Inferior parietal cortex (tissue), 1 donor: ENCODE data around the gene USP48.
"Not testable (repeated sequence)": the region's sequence is repeated elsewhere in the genome, so short reads cannot be mapped to it uniquely, and the experiment has no call there.

ENCODE experiments used
- DNase-seq: peaks from one replicate; pipeline ENCODE4 v3.0.0-alpha.2; 2016; ENCODE audit errors: extremely low spot score

Gene USP48

DNA sequence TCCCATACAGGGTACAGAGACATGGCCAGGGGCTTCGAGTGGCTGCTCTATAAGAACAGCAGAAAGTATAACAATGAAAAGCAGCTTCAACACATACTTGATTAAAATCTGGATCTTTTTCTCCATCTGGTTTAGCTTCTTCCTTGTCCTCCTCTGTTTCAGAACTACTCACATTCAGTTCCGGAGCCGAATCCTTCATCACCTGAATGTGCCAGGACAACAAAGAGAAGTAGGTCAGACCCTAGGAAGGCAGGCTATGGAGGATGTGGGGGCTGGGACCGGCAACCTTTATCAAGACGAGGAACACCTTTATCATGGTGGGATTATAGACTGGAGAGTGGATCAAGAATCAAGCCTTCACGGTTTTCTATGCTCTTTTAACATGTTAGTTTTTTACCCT, 81.5 kb downstream of the USP48 start:
- no peak for DNase-seq

DNA sequence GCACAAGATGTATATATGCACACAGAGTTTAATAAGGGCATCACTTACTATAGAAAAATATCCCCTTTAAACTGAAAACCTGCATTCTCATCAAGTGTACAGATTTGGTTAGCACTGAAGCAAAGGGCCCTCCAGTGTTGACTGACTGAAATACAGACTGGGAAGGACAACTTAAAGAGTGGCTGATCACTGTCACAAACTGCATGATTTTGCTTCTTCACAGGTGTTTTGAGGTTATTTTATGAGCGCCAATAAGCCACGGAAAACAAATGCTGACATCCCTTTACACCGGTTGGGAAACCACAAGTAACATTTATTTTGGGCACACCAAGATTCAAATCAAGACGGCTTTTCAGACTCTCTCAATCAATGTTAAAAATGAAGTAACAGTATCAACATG, 82.9 kb downstream of the USP48 start:
- DNase-seq, result no peak

DNA sequence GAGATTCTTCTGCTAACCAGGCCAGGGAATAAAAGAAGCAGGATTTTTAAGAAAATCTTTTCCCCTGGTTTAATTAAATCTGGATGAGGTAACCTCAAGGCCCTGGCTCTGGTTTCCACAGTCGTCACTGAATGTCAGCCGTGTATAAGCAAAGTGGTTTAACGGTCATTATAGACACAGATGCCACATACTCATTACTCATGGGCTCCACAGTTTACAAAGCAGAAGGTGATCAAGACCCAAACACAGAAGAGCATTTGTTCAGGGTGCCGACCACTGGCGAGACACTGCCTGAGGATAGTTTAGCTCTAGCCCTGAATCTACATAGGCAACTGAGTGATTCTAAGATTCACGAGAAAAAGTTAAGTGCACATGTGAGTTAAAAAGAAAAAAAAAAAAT, 86.0 kb downstream of the USP48 start:
- DNase-seq, result no peak

DNA sequence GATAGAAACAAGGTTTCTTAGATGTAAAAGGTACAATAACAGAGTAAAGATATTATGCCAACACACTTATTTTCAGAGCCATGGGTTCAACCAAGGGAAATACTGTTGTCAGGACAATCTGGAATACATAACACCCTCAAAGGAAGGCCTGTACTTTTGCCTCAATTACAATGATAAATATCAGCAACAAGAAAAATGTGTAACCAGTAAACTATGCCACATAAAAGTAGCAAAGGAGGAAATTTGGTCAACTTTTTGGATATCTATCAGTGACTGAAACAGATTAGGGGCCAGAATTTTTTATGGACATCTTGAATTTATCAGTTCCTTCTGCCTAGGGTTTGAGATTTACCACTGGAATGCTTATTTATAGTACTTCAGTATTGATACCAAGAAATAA, 89.2 kb downstream of the USP48 start:
- no peak for DNase-seq

DNA sequence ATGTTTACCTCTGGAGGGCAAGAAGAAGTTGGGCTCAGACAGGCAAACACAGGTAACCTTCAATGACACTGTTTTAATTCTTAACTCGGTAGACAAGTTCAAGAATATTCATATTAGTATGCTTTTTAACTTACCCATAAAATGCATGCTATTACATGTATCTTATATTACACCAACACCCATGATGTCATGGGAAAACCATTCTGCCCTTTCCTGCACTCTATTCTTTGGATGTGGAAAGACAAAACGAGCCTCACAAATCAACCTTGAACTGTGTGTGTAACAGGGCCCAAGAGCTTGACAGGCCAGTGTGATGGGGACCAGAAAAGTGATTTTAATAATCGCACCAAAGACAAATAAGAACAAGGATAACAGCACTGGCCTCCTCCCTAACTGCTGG, 91.2 kb downstream of the USP48 start:
- DNase-seq, result no peak

DNA sequence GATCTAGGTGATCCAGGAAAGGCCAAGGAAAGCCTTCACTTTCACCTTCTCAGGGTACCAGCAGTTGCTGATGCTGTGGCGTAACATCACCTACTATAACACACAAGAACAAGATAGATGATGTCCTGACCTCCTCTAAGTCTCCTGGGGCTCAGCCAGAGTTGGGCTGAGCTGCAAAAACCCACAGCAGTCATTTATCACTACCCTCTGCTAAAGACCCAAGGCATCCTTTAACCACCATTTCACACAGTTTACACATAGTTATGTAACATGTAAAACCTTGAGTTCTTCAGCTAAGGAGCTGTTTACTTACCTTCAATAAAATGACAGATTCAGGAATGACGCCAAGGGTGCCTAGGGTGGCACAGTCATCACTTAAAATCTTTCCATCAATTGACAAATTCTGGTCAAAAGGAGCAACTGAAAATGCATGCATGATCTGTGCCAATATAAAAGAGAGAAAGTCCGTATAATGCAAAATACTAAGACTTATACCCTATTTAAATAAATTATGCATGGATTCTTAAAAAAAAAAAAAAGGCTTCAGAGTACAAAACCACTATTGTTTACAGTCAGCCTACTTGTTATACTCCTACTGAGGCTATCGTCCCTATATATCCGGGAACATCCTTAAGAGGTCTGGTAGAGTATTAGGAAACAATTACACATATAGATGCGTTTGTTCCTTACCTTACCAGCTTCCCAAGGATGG, 93.1 kb downstream of the USP48 start:
- no peak for DNase-seq

DNA sequence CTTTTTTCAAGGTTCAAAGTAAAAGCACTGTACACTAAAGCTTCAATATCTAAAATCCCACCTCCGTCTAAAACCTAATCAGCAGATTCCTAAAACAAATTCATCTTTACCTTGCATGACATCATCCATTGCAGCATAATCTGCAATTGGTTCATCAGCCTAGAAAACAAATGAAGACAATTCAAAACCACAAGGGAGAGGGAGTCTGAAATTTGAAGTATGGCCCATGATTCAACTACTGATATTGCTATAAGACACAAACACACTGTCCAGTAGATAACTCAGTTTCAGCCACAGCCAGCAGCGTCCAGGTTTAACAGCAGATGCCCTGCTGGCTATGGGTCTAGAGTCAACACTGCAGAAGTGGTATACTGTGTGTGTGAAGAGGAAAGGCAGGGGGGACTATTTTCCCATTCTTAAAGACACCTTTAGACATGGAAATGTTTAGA, 95.8 kb downstream of the USP48 start:
- DNase-seq, result no peak

DNA sequence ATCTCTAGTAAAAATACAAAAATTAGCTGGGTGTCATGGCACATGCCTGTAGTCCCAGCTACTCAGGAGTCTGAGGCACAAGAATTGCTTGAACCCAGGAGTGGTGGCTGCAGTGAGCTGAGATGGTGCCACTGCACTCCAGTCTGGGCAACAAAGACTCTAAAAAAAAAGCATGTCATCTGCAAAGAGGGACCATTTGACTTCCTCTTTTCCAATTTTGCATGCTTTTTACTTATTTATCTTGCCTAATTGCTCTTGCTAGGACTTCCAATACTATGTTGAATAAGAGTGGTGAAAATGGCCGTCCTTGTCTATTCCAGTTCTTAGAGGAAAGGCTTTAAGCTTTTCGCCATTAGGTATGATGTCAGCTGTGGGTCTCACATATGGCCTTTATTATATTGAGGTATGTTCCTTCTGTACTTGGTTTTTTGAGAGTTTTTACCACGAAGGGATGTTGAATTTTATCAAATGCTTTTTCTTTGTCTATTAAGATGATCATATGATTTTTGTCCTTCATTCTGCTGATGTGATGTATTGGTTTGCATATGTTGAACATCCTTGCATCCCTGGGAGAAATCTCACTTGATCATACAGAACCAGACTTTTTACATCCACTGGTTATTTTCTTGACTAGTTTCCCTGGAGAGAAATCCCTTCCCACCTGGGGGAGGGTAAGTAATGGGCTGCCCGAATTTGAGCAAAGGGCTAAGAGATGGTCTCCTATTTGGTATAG, 96.8 kb downstream of the USP48 start:
- DNase-seq, result no peak

DNA sequence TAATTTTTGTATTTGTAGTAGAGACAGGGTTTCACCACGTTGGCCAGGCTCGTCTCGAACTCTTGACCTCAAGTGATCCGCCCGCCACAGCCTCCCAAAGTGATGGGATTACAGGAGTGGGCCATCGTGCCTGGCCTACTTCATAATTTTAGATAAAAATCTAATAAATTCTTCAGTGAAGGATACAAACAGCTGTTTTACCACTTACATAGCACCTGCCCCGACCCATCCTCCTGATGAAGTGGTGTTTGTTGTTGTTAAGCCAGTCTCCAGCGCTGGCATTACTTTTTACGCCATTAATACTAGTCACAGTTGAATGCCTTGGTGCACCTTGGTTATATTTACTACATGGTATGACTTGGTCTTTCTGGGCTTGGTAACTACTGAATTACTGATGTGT, 101.5 kb downstream of the USP48 start:
- DNase-seq, result no peak

DNA sequence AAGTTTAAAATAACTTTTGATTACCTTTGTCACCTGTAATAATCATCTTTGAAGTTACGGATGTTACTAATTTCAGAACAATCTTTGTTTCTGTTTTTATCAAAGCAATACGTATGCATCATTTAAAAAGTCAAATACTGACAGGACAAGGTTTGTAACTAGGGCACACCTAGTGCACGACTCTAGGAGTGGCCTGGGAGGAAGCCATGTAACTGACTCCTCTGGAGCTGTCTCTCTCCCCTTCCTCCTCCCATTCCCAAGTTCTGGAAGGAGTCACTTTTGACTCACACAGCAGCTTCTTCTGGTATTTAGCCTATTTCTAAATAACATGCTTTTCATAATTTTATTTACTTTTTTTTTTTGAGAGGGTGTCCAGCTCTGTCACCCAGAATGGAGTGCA, 102.0 kb downstream of the USP48 start:
- no peak for DNase-seq

DNA sequence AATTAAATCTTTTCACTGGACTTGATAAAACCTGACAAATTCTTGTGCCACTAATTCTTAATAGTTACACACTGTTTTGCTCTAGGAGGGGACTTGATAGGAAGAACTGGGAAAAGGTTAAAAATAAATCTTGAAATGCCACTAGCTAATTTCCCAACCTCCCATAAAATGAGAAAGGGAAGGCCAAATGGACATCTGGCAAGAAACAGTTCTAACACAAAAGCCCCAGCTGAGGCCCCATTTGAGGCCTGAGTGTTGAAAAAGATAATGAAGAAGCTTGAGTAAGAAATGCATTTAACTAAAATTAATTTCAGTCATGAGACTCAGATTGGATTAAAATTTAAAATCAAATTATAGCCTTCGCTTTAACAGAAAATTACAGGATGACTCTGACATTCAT, 102.6 kb downstream of the USP48 start:
- DNase-seq, result no peak

DNA sequence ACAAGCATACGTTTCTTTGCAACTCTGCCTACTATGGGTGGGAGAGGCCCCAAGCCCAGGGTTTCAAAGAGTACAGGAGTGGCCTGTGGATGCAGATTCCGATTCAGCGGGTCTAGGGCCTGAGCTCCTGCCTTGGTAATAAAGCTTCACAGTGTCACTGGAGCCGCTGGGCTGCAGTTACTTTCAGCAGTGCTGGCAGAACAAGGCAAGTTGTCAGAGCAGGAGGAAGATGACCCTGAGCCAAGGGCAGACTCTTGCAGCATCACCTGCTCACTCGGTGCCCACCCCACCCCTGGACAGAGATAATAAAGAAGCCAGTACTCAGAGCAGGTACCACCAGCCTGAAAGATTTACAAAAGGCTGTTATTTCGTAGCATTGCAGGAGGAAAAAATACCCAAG, 105.8 kb downstream of the USP48 start:
- no peak for DNase-seq

DNA sequence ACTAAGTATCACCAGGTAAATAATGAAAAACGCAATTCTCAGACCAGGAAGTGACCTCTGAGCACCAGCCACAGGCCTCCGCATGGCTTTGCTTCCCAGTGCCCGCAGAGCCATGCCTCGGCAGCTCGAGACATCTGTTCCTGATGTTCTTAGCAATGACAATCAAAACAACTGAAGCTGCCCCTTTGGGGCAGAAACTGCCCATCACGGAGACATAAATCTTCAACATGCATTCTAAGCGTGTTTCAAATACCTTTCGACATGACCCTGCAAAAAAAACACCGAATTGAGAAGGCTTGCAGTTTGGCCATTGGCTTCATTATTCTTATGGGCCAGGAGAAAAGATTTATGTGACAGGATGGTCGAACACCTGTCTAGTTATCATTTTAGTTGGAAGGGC, 108.0 kb downstream of the USP48 start:
- no peak for DNase-seq

DNA sequence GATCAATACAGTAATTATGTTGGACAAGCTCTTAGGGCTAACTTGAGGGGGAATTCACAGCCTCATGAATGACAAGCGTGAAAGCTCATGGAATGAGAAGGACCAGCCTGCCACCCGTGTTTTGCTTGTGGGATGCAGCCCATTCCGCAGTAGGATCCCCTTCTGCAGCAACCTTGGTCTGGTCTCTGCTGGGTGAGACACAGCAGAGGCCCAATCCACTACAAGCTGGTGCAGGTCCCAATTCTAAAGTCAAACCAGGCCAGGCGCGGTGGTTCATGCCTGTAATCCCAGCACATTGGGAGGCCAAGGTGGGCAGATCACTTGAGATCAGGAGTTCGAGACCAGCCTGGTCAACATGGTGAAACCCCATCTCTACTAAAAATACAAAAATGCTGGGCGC, 109.1 kb downstream of the USP48 start:
- DNase-seq, result not testable (repeated sequence)

DNA sequence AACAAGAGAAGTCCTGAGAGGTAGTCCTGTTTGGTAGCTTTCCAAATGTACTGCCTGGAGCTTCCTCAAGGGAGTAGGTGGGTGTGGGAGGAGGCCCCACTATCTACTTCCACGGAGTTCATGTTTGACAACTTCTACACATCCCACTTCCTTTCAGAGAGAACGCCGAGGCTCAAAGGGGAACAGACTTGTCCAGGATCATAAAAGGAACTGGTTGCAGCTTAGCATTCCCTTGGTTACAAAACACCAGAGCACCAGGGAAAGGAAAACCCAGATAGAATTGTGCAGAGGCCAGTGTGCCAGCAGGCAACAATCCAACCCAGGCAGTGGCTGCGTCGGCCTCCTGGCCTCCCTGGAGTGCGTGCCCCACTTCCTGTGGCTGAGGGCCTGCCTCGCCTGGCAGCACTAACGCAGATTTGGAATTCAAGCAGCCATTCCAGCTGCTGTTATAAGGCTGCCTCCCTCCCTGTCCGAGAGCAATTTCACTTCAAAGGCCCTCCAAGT, 109.6 kb downstream of the USP48 start:
- DNase-seq, result no peak

DNA sequence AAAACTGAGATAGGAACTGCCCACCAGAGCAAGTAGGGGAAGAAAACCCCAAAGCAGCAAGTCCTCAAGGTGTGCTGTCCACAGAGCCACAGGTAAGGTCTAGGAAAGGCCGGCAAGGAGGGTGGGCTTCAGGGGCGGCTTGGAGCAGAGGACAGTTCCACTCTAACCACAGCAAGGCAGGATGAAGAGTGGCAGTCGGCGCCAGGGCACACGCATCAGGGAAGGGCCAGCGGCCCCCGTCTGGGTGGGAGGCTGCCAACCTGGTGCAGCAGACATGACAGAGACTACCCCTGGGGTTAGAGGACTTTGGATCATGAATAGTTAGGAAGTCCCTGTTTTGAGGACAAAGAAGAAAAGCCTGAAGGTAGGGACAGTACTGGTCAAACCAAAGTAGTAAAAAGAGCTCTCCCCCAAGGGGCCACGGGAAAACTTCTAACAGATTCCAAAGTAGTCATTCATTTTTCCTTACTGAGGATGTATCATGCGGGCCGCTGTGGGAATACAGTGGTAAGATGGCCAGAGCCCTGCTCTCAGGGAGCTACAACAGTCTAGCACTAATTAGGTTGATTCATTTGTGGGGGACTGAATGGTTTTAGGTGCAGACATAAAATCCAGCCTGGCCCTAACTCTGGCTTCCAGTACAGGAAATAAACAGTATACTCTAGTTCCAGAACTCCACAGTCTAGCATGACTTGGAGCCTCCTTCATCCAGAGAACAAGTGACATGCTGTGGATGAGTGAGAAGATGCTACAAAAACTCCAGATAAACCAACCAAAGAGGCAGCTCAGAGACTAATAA, 110.3 kb downstream of the USP48 start:
- no peak for DNase-seq

DNA sequence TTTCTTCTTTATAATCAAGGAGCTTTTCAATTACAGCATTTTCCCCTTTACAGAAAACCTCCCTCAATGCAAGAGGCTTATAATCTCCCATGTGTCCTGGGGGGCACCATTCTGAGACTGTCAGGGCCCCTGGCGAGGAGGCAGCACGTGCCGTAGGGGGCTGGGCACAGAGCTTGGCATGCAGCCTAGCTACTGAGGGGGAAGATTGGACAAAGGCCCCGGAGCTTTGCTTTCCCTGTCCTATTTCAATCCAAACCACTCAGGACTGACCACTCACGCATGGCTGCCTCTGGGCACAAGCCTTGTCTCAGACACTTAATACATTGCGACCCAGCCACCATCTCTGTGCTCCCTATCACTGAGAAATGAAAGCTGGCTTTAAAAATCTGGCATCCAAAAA, 111.0 kb downstream of the USP48 start:
- DNase-seq, result no peak

DNA sequence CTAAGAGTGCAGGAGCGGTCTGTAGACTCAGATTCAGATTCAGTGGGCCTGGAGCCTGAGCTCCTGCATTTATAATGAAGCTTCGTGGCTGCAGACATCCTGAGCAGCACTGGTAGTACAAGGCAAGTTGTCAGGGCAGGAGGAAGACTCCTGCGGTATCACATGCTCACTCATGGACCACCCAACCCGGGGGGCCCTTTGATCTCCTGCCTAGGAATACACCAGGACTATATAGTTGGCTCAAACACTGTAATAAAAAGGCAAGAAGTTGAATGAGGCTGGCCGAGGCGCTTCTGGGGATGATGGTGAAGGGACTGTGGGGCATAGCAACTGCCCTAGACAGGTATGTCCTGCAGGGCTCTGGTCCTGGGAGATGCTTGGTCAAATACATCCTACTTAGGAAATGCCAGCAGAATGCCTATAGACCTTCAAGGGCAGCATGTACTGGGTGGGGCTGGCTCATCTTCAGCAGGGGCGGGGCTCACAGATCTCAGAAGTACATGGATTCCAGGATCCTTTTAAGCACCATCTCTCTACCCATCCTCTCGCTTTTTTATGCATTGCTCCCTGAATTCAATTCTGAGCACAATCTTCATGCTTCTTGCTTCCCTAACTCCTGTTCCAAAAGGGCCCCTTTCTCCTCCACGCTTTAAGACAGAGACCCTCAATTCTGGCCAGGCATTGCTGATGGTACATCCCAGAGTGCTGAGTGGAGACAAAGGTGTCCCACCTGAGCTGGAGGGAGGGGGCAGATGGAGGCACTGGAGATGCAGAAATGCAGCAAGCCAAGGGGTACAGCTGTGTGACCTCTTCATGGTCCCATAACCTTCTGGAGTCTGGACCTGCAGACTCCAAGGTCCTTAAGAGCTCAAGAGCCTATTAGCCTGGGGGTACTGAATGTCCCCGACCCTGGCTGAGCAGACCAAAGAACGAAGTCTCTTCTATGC, 111.7 kb downstream of the USP48 start:
- no peak for DNase-seq

DNA sequence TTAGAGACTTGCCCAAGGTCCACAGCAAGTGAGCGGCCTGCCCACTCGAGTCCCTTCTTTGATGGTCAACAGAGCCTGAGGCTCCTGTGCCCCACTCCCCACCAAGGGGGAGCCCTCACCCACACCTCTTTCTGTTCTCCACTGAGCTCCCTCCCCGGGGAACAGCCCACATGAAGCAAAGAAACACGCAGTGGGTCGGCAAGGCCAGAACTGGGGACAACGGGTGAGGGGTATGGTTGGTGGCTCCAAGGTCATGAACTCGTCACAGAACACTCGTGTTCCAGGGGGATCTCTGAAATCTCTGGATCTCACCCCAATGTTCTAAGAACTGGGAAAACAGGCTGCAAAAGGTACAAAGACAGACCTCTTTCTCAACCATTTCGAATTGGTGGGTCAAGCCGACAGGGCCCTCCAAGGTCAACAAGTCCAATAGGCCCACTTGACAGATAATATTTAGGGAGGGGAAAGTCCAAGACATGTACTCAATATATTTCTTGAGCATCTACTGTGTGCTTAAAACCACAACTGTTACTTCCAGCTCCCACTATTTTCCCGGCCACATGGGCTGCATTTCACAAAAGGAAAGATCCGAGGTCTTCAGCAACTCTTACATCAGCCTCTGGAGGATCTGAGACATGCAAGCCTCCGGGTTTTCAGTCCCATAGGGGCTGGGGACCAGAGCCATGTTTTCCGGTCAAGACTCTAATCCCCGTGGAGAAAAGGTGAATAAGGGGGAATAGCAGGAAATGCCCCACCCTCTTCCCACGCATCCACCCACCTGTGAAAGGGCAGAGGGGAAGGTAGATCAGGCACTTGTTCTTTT, 112.7 kb downstream of the USP48 start:
- DNase-seq, result no peak

DNA sequence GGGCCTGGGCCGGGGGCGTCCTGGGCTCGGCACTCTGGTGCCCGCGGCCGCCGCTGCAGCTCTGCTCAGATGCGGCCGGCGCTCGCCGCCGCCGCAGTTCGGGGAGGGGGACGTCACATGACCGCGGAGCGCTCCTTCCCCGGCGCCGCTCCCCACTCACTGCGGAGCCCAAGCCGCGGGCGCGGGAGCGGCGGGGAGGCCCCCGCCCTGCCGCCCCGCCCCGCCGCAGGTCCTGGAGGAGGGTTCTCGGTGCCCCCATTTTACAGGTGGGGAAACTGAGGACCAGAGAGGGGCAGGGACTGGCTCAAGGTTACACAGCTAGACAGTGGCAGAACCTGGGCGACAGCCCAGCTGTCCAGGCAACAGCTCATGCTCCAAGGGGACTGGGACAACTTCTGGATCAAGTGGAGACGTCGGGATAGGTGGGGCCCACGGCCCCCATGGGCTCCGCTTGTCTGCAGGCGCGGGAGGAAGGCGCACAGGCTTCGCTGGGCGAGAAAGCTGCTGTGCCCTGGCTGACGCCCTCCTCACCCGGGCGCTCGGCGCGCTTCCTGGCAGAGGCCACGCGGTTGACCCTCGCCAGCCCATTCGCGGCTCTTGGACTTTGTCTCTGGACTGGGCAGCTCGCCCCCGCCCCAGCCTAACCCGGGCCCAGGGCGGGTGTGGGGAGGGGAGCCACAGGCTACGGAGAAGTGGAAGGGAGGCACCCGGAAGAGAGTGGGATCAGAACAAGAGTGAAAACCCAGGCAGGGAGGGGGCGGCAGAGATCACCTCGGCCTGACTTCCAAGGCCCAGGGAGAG, 113.5 kb downstream of the USP48 start, which contains the start of gene RAP1GAP:
TSS of gene RAP1GAP (minus strand) at position 100 of the 801 bp plus-strand sequence. CDS start 49,325 bp downstream, outside the sequence.
- no peak for DNase-seq
